Panc1 (cell line): ENCODE results near the gene CPD.

Source experiments
- POLR2AphosphoS5 ChIP-seq: IDR thresholded peaks from 2 replicates; pipeline ENCODE4 v1.6.1; 2012; ENCODE audit warnings: mild to moderate bottlenecking, low read depth, low read length, moderate library complexity
- SIN3A ChIP-seq: IDR thresholded peaks from 2 replicates; pipeline ENCODE4 v1.6.1; 2012; ENCODE audit warnings: low read depth, mild to moderate bottlenecking, low read length, moderate library complexity, borderline replicate concordance; ENCODE audit not compliant: insufficient read depth
- TF ChIP-seq, protein P1 (sequence below): fragments of 450-650 bp; IDR thresholded peaks from 2 replicates; pipeline ENCODE4 v1.5.1; 2017; ENCODE audit warnings: mild to moderate bottlenecking
- TF ChIP-seq, protein P2 (sequence below), 2 experiments: IDR thresholded peaks; 2 replicates each; pipeline ENCODE4 v1.6.1; 2011 to 2012; ENCODE audit warnings: low read depth in 2 of 2, control low read depth in 1 of 2, low read length in 1 of 2, mild to moderate bottlenecking in 1 of 2, moderate library complexity in 1 of 2; ENCODE audit not compliant: insufficient read depth in 1 of 2

DNA sequence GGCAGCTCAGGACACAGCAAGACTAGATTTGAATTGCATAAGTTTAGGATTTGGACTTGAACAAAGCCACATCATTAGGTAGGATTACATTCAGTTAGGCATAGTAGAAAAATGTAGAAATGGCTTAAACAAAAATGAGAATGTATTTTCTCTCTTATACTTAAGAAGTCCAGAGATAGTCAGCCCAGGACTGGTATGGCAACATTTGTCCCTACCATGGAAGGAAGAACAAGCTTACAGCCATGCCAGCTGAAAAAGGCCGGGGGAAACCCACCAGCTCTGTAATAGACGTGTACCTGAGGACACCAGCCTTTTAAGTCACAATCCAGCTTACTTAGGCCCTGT lies 33.7 kb upstream of the CPD start:
- TF ChIP-seq, protein P1, sequence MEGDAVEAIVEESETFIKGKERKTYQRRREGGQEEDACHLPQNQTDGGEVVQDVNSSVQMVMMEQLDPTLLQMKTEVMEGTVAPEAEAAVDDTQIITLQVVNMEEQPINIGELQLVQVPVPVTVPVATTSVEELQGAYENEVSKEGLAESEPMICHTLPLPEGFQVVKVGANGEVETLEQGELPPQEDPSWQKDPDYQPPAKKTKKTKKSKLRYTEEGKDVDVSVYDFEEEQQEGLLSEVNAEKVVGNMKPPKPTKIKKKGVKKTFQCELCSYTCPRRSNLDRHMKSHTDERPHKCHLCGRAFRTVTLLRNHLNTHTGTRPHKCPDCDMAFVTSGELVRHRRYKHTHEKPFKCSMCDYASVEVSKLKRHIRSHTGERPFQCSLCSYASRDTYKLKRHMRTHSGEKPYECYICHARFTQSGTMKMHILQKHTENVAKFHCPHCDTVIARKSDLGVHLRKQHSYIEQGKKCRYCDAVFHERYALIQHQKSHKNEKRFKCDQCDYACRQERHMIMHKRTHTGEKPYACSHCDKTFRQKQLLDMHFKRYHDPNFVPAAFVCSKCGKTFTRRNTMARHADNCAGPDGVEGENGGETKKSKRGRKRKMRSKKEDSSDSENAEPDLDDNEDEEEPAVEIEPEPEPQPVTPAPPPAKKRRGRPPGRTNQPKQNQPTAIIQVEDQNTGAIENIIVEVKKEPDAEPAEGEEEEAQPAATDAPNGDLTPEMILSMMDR = no peak
- TF ChIP-seq POLR2AphosphoS5 (no peak), SIN3A (no peak)
- TF ChIP-seq, protein P2, sequence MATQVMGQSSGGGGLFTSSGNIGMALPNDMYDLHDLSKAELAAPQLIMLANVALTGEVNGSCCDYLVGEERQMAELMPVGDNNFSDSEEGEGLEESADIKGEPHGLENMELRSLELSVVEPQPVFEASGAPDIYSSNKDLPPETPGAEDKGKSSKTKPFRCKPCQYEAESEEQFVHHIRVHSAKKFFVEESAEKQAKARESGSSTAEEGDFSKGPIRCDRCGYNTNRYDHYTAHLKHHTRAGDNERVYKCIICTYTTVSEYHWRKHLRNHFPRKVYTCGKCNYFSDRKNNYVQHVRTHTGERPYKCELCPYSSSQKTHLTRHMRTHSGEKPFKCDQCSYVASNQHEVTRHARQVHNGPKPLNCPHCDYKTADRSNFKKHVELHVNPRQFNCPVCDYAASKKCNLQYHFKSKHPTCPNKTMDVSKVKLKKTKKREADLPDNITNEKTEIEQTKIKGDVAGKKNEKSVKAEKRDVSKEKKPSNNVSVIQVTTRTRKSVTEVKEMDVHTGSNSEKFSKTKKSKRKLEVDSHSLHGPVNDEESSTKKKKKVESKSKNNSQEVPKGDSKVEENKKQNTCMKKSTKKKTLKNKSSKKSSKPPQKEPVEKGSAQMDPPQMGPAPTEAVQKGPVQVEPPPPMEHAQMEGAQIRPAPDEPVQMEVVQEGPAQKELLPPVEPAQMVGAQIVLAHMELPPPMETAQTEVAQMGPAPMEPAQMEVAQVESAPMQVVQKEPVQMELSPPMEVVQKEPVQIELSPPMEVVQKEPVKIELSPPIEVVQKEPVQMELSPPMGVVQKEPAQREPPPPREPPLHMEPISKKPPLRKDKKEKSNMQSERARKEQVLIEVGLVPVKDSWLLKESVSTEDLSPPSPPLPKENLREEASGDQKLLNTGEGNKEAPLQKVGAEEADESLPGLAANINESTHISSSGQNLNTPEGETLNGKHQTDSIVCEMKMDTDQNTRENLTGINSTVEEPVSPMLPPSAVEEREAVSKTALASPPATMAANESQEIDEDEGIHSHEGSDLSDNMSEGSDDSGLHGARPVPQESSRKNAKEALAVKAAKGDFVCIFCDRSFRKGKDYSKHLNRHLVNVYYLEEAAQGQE (IDR thresholded peaks at IDR 0.05; ENCODE audit: insufficient read depth in 1 of 2, low read depth in 2 of 2, low read length in 1 of 2) = no peak
